ENCODE results near the gene ABHD2.
"Not testable (repeated sequence)": the region's sequence is repeated elsewhere in the genome, so short reads cannot be mapped to it uniquely, and the experiment has no call there.

Gene ABHD2

GRCh38 chr15:89099968-89100367 lies 11.7 kb downstream of the ABHD2 start:
- no peak for DNase-seq (ENCODE audit: low read depth)

- no peak for DNase-seq (ENCODE audit: low read depth)
Measured at GRCh38 chr15:89101302-89102193, 13.3 kb downstream of the ABHD2 start.

- DNase-seq (ENCODE audit: low read depth) = no peak
Measured at GRCh38 chr15:89103481-89104171, 15.4 kb downstream of the ABHD2 start.

DNA sequence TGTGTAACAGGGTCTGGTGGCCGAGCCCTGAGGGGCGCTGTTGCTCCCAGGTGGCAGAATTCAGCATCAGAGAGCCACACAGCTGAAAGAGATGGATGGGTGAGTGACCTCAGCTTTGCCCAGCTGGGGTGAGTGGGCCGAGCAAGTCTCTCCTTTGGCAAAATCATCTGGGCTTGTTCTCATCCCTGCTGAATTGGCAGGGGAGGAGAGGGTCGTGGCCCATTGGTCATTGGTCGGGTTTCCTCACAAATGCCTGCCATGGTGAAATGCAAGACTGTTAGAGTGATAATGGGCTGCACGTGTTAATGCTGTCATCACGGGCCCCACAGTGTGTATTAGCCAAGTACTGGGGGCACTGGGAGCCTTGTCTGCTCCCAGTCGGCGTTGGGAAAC lies 15.9 kb downstream of the ABHD2 start:
- no peak for DNase-seq (ENCODE audit: low read depth)

DNA sequence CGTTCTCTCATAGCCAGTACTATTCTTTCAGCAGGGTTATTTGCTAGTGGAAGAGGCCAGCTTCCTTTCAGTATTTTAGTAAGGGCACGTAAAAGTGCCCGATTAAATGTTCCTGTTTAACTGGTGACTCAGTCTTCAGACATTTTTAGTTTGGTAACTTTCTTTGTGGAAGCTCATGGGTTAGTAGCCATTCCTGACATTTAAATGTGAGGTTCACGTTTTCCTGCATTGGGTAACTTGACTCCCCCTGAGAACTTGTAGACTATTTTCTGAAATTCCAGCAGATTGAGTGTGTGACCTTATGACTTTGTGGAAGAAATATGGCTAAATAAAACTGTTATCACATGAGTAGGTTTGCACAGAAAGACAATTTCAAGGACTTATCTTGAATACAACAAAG lies 16.9 kb downstream of the ABHD2 start:
- DNase-seq (ENCODE audit: low read depth) = no peak

DNA sequence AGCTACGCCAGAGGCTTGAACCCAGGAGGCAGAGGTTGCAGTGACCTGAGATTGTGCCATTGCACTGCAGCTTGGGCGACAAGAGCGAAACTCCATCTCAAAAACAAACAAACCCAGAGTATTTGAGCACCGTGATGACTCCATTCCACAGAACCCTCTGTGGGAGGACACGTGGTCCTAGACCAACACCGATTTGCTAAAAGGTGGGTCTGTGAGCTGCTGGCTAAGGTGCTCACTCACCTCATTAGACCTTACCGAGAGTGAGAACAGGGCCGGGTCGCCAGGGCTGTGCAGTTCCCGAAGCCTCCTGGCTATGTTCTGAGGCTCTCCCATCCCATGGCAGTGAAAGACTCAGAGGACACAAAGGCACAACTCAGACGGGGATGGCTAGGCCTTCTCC lies 17.9 kb downstream of the ABHD2 start:
- no peak for DNase-seq (ENCODE audit: low read depth)

DNA sequence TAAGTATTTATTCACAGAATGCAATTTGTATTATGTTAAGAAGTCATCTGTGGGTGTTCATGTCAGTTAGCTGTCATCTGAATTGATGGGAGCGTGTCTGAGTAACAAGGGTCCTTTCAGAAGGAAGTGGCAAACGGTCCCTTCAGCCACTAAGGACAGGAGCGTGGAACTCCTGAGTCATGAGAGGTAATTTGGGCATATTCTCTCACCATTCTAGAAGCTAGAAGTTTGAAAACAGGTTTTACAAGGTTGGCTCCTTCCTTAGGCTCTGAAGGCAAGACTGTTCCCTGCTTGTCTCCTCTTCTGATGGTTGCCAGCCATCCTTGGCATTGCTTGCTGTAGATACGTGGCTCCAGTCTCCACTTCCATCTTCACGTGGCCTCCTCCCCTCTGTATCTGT lies 19.7 kb downstream of the ABHD2 start:
- DNase-seq (ENCODE audit: low read depth) = no peak

- no peak for DNase-seq (ENCODE audit: low read depth)
Measured at GRCh38 chr15:89108835-89109234, 20.6 kb downstream of the ABHD2 start.

GRCh38 chr15:89109238-89109637 lies 21.0 kb downstream of the ABHD2 start:
- DNase-seq (ENCODE audit: low read depth) = no peak

DNA sequence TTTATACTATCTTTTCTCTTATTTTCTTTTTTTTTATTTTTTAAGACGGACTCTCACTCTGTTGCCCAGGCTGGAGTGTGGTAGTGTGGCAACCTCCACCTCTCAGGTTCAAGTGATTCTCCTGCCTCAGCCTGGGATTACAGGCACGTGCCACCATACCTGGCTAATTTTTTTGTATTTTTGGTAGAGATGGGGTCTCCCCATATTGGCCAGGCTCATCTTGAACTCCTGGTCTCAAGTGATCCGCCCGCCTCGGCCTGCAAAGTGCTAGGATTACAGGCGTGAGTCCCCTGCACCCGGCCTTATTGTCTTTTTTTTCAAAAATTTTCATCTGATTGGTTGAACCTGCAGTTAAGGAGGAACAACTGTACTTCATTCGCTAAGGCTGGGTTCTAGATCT lies 21.8 kb downstream of the ABHD2 start:
- DNase-seq (ENCODE audit: low read depth) = no peak

DNA sequence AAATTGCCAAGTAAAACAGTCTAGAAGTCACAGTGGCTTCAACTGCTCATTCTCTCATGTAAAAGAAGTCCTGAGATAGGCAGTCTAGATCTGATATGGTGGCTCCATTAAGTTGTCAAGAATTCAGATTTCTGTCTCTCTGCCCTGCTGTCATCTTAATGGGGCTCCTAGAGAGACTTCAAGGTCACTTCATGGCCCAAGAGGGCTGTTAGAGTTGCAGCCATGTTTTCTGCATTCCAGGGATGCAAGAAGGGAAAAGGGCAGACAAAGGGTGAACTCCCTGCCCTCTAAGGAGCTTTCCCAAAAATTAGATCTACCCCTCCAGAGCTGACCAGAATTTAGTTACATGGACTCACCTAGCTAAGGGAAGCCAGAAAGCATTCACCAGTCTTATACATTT lies 23.1 kb downstream of the ABHD2 start:
- no peak for DNase-seq (ENCODE audit: low read depth)

GRCh38 chr15:89111961-89112340 lies 23.7 kb downstream of the ABHD2 start:
- no peak for DNase-seq (ENCODE audit: low read depth)

DNA sequence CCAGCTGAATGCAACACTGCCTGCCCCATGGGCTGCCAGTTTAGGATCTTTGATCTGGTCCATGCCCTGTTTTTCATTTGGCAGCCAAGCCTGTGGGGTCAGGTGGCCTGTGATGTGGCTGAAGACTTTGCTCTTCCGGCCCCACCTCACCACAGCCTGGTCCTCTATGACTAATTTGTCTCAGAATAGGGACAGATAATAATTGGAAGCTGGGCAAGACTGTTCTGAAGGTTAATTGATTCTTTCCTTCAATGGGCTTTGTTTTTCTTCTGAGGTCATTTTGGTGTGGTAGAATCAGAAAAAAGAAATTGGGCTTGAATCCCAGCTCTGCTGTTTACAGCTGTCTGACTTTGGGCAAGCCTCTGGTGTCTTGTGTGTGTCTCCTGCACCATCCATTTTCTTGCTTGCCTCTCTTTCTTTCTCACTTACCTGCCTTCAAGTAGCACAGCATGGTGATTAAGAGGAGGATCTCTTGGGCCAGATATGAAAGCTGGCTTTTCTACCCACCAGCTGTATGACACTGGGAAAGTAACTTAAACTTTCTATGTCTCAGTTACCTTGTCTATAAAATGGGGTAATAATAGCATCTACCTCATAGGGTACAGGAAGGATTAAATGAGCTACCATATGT lies 24.2 kb downstream of the ABHD2 start:
- DNase-seq (ENCODE audit: low read depth) = no peak

- no peak for DNase-seq (ENCODE audit: low read depth)
Measured at GRCh38 chr15:89113296-89114024, 25.2 kb downstream of the ABHD2 start.

GRCh38 chr15:89114990-89115389 lies 26.7 kb downstream of the ABHD2 start:
- no peak for DNase-seq (ENCODE audit: low read depth)

DNA sequence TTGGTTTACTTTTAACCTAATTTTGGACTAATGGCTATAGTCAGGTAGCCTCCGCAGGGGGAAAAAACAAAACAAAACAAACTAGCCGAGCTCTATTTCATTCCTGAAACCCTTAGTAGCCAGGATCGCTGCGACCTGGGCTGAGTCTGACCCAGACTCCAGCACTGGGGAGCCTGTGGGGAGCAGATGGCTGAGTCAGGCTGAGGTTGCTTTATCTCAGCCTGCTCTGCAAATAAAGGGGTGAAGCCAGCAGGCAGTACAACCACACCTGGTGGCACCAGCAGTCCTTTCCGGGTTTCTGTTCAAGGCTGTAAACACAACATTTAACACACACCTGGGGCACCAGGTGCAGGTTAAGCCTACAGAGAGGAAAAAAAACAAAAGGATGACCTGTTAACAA lies 27.3 kb downstream of the ABHD2 start:
- DNase-seq (ENCODE audit: low read depth) = no peak

DNA sequence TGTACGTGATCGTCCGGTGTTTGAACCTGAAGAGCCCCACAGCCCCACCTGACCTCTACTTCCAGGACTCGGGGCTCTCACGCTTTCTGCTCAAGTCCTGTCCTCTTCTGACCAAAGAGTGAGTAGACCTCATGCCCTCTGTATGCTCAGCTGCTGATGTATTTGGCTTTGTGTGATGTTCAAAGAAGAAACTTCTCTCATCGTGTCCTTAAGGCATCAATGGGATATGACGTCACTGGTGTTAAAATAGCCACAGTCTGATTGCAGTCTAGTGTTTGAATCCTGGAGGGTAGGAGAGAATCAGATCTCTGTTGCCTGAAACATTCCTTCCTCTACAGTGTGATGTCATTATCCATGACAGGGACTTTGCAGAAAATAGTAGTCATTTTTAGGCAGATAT lies 28.1 kb downstream of the ABHD2 start:
- DNase-seq (ENCODE audit: low read depth) = no peak

GRCh38 chr15:89117790-89118189 lies 29.5 kb downstream of the ABHD2 start:
- no peak for DNase-seq (ENCODE audit: low read depth)

DNA sequence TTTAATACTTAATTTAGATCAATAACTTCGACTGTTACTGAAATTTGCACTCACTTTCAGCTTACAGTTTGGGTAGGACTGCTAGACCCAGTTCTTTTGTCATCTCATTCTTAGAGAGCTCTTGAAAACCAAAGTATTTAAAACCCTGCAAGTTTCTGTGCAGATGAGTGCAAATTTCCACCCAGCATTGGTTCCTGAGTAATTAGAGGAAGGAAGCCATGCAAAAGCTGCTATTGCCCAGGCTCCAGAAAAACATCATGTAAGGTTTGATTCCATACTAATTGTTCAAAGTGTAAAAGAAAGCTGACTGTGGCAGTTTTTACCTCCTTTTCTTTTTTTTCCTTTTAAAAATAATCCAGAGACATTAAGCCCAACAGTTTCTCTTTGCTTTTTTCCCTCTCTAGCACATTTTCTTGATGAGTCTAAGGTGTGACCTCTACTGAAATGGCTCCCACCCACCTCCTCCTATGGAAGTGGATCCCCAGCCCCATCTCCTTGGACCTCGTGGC lies 30.3 kb downstream of the ABHD2 start:
- DNase-seq (ENCODE audit: low read depth) = no peak

- no peak for DNase-seq (ENCODE audit: low read depth)
Measured at GRCh38 chr15:89119489-89120478, 31.5 kb downstream of the ABHD2 start.

- not testable (repeated sequence) for DNase-seq (ENCODE audit: low read depth)
Measured at GRCh38 chr15:89120479-89121000, 32.3 kb downstream of the ABHD2 start.

All from stimulated activated CD8-positive, alpha-beta memory T cell treated with anti-CD3 and anti-CD28 coated beads, Interleukin-12 subunit alpha, Interleukin-12 subunit beta, amount 100 ng/mL, for 4 hours (primary cell).